ENCODE measurements around the gene KCMF1. TPM values are rescaled to one million over a fixed set of nuclear protein-coding genes. Genes with fewer than 3 reads are reported as not detected.

Gene KCMF1
- total RNA-seq, 2 donors from 2014 or later: 96.2 to 118 TPM

DNA sequence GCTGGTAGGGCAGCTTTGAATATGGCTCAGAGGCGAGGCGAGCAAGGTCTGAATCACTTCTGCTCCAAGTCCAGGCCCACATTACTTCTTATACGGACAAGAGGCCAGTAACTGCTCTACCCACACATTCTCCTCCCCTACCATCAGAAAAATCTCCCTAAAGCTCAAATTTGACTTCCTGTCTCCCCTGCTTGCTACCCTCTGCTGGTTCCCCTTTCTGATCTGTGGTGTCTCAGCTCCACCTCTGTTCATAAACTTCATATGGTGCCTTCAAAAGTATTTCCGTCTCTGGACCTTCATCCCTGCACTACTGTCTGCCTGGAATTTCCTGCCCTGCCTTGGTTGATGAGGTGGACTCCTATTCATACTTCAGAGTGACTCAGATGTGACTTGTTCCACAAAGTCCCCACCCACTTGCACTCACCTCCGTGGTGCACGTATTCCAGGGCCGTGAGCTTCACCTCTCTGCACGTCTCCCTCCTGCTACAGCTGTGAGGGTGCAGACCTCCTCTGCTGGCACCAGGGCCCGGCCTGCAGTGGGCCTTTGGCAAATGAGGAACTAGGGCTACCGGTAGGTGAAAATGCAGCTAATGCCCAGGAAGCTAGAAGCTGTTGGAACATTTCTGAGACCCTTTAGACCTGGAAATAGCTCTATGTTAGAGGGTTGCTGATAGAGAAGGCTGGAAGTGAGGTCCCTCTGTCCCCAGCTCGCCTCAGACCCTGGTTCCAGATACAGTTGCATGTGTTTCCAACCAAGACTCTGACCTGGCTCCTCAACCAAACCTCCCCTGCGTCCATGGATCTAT is 24.6 kb upstream of the KCMF1 start:
- peak overlapping the region; percentile 81 for H3K27ac ChIP-seq
- intact Hi-C loops (cut with DNase I): no loop called here
- H3K9me3 ChIP-seq: no peaks in the 10 kb centered on the region
- H3K36me3 ChIP-seq: no peaks in the 10 kb centered on the region
- DNase-seq: peak; percentile 86
- H3K9ac ChIP-seq (ENCODE audit: low read depth in 2 of 2, low read length in 2 of 2): peak overlapping the region in 1 of 2 donors; percentile 1
- no peak overlapping the region for H3K4me3 ChIP-seq
- TF ChIP-seq, protein P1, sequence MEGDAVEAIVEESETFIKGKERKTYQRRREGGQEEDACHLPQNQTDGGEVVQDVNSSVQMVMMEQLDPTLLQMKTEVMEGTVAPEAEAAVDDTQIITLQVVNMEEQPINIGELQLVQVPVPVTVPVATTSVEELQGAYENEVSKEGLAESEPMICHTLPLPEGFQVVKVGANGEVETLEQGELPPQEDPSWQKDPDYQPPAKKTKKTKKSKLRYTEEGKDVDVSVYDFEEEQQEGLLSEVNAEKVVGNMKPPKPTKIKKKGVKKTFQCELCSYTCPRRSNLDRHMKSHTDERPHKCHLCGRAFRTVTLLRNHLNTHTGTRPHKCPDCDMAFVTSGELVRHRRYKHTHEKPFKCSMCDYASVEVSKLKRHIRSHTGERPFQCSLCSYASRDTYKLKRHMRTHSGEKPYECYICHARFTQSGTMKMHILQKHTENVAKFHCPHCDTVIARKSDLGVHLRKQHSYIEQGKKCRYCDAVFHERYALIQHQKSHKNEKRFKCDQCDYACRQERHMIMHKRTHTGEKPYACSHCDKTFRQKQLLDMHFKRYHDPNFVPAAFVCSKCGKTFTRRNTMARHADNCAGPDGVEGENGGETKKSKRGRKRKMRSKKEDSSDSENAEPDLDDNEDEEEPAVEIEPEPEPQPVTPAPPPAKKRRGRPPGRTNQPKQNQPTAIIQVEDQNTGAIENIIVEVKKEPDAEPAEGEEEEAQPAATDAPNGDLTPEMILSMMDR (IDR thresholded peaks at IDR 0.05): no peak
- peaks cover 1% of the 10 kb centered on the region for H3K4me1 ChIP-seq
- no peaks in the 10 kb centered on the region for H3K27me3 ChIP-seq

GRCh38 chr2:84947010-84947593 is 23.9 kb upstream of the KCMF1 start:
- Histone ChIP-seq H3K9ac (ENCODE audit: low read depth in 2 of 2, low read length in 2 of 2) (peak overlapping the region in 1 of 2 donors; percentile 1), H3K9me3 (no peaks in the 10 kb centered on the region), H3K27ac (peak overlapping the region; percentile 81), H3K4me1 (no peaks in the 10 kb centered on the region), H3K36me3 (no peaks in the 10 kb centered on the region), H3K27me3 (no peaks in the 10 kb centered on the region), H3K4me3 (no peak overlapping the region)
- TF ChIP-seq, protein P1 (IDR thresholded peaks at IDR 0.05): no peak
- DNase-seq: no peak
- intact Hi-C loops (cut with DNase I): no loop called here

DNA sequence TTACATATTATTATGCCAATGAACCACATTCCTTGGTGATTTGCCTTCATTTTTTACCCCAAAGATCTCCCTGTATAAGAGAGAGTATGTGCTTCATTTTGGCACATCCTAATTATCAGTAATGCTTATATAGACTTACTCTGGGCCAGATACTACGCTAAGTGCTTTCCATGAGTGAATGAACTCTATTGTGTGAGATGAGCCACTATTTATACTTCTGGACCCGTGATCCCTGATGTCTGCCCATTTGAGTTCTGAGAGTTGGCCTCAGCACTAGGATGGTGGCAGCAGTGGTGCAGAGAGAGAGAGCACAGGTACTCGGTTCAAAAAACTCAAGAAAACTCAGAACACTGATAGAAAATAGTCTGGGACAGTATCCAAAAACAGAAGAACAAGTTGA is 17.4 kb upstream of the KCMF1 start:
- Histone ChIP-seq H3K9me3 (no peaks in the 10 kb centered on the region), H3K36me3 (no peaks in the 10 kb centered on the region), H3K27me3 (no peaks in the 10 kb centered on the region), H3K9ac (ENCODE audit: low read depth in 2 of 2, low read length in 2 of 2) (no peak overlapping the region), H3K4me1 (no peaks in the 10 kb centered on the region), H3K4me3 (no peak overlapping the region), H3K27ac (no peak overlapping the region)
- DNase-seq: no peak
- TF ChIP-seq, protein P1 (IDR thresholded peaks at IDR 0.05): no peak
- intact Hi-C loops (cut with DNase I): no loop called here

DNA sequence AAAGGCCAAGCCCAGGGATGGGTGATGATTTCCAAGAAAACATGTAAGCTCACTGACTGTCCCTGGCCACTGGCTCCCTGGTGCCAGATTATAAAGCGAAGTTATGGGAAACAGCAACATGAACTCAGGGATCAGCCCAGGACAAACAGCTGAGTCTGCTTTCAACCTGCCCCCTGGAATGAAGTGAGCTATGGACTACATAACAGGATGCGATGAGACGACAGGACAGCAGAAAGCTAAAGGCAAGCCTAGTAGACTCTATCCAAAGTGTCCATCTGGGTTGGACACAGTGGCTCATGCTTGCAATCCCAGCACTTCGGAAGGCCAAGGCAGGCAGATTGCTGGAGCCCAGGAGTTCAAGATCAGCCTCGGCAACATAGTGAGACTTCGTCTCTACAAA is 16.6 kb upstream of the KCMF1 start:
- no peak for DNase-seq
- H3K9me3 ChIP-seq: no peaks in the 10 kb centered on the region
- H3K27me3 ChIP-seq: no peaks in the 10 kb centered on the region
- H3K27ac ChIP-seq: no peak overlapping the region
- H3K4me3 ChIP-seq: no peak overlapping the region
- intact Hi-C loops (cut with DNase I): no loop called here
- H3K9ac ChIP-seq (ENCODE audit: low read depth in 2 of 2, low read length in 2 of 2): no peak overlapping the region
- TF ChIP-seq, protein P1 (IDR thresholded peaks at IDR 0.05): no peak
- H3K4me1 ChIP-seq: peaks cover 3% of the 10 kb centered on the region
- no peaks in the 10 kb centered on the region for H3K36me3 ChIP-seq

GRCh38 chr2:84956334-84957297 is 14.3 kb upstream of the KCMF1 start:
- Histone ChIP-seq H3K27ac (no peak overlapping the region), H3K27me3 (no peaks in the 10 kb centered on the region), H3K36me3 (no peaks in the 10 kb centered on the region), H3K4me1 (peaks cover 3% of the 10 kb centered on the region), H3K4me3 (no peak overlapping the region), H3K9me3 (no peaks in the 10 kb centered on the region), H3K9ac (ENCODE audit: low read depth in 2 of 2, low read length in 2 of 2) (no peak overlapping the region)
- DNase-seq: no peak
- TF ChIP-seq, protein P1 (IDR thresholded peaks at IDR 0.05): no peak
- intact Hi-C loops (cut with DNase I): no loop called here

Measured in colonic mucosa (tissue), 4 donors.